ENCODE measurements around the gene ZMYND11.
"Not testable (repeated sequence)": the region's sequence is repeated elsewhere in the genome, so short reads cannot be mapped to it uniquely, and the experiment has no call there.

Gene ZMYND11

GRCh38 chr10:251982-252582, 116.8 kb downstream of the ZMYND11 start:
- no peak for DNase-seq

- no peak for DNase-seq
Observed at GRCh38 chr10:260819-261429, 125.7 kb downstream of the ZMYND11 start.

DNA sequence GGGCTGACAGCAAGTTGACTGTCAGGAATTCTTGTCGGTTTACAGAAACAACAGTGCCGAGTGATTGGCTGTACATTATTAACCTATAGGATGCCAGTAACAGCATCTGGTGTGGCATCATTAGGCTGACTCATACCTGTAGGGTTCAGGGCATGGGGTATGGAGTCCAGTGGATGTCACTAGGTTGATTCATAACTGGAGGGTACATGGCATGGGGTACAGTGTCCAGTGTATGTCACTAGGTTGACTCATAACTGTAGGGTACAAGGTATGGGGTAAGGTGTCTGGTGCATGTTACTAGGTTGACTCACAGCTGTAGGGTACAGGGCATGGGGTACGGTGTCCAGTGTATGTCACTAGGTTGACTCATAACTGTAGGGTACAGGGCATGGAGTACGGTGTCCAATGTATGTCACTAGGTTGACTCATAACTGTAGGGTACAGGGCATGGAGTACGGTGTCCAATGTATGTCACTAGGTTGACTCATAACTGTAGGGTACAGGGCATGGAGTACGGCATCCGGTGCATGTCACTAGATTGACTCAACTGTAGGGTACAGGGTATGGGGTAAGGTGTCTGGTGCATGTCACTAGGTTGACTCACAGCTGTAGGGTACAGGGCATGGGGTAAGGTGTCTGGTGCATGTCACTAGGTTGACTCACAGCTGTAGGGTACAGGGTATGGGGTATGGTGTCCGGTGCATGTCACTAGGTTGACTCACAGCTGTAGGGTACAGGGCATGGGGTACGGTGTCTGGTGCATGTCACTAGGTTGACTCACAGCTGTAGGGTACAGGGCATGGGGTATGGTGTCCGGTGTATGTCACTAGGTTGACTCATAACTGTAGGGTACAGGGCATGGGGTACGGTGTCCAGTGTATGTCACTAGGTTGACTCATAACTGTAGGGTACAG, 129.2 kb downstream of the ZMYND11 start:
- not testable (repeated sequence) for DNase-seq

DNA sequence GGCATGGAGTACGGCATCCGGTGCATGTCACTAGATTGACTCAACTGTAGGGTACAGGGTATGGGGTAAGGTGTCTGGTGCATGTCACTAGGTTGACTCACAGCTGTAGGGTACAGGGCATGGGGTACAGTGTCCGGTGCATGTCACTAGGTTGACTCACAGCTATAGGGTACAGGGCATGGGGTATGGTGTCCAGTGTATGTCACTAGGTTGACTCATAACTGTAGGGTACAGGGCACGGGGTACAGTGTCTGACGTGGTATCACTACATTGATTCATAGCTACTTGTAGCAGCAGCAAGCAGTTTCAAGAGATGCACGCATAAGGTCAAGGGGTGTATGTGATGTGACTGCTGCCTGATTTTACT, 129.8 kb downstream of the ZMYND11 start:
- peak; percentile 33 for DNase-seq

- DNase-seq, result not testable (repeated sequence)
Observed at GRCh38 chr10:265816-266588, 130.7 kb downstream of the ZMYND11 start.

DNA sequence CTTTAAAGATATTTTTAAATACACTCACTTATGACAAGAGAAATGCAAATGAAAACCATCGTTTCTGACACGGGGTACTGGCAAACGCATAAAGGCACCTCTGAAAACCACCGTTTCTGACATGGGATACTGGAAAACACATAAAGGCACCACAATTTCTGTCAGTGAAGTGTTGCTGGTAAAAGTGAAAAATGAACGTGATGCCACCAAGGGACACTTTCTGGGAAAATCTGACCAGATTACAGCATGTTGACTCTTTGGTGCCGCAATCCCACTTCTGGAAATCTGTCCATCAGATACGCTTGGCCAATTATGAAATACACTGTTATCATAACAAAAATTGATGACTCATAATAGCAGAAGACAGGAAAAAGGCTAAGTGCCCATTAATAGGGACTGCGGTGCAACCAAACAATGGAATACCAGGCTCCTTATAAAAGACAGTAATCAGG, 131.7 kb downstream of the ZMYND11 start:
- DNase-seq, result peak; percentile 33

GRCh38 chr10:267705-268104, 132.4 kb downstream of the ZMYND11 start:
- DNase-seq, result no peak

- DNase-seq, result no peak
Observed at GRCh38 chr10:269440-270074, 134.3 kb downstream of the ZMYND11 start.

- no peak for DNase-seq
Observed at GRCh38 chr10:271201-271600, 135.9 kb downstream of the ZMYND11 start.

- no peak for DNase-seq
Observed at GRCh38 chr10:271722-272121, 136.5 kb downstream of the ZMYND11 start.

DNA sequence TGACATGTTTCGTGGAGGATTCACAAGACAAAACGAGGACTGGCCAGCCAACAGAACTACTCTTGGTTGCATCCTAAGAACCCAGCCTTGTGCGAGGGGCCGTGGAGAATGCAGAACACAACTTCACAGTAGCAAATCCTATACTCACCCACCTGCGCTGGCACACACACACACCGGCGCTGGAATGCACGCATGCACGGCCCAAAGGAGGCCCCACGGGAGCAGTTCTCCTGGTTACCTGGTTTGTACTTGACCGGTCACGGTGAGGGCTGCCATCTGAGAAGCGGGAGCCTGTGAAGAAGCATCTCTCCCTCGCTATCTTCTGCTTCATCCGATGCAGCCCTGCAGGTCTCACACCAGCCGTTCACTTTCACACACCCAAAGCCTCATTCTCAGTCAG, 137.8 kb downstream of the ZMYND11 start:
- DNase-seq, result no peak

GRCh38 chr10:274866-275265, 139.6 kb downstream of the ZMYND11 start:
- no peak for DNase-seq

- DNase-seq, result no peak
Observed at GRCh38 chr10:275680-276079, 140.4 kb downstream of the ZMYND11 start.

DNA sequence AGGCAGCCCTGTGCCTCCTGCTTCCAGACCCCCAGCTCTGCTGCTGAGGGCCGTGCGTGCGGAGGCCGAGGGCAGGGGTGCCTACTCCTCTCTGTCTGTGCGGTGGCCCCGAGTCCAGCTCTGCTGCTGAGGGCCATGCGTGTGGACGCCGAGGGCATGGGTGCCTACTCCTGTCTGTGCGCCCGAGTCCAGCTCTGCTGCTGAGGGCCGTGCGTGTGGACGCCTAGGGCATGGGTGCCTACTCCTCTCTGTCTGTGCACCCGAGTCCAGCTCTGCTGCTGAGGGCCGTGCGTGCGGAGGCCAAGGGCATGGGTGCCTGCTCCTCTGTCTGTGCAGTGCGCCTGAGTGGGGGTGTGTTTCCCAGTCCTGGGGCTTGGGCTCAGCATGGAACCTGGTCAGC, 142.7 kb downstream of the ZMYND11 start:
- no peak for DNase-seq

- DNase-seq, result no peak
Observed at GRCh38 chr10:278707-279106, 143.5 kb downstream of the ZMYND11 start.

DNA sequence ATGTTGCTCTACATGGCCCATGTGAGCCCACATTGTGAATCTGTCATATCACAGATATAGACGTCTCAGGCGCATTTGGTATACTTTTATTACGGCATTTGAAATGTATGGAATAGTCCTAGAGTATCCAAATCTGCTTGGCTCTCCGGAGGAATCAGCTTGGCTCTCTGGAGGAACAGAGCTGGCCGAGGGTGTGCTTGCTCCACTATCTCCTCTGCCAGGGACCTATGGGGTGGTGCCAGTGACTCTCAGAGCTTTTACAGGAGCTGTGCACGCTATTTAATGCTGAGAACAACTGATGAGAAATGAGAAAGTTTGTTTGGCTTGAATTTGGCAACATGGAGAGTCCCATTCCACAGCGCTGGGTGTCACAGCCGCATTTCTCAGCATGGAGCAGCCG, 144.0 kb downstream of the ZMYND11 start:
- DNase-seq, result no peak

- DNase-seq, result no peak
Observed at GRCh38 chr10:279655-280054, 144.4 kb downstream of the ZMYND11 start.

- DNase-seq, result no peak
Observed at GRCh38 chr10:282294-283139, 147.3 kb downstream of the ZMYND11 start.

GRCh38 chr10:283140-283479, 147.9 kb downstream of the ZMYND11 start:
- DNase-seq, result no peak

GRCh38 chr10:283916-284356, 148.7 kb downstream of the ZMYND11 start:
- DNase-seq, result no peak

DNA sequence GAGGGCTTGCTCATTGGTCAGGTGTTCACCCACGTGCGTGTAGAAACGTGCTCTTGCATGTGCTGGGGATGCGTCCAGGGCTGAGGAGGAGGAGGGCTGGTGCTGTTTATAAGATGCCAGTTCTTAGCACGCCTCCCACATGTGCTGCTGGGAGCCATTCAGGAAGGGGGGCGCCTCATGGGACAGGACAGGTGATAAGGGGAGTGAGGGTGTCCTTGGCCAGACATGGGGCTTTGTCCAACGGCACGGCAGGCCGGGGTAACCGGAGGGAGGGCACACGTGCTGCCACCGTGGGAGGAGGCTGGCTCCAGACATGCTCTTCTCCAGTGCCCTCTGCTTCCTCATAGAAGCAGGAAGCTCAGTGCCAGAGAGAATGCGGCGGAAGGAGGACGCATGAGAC, 150.0 kb downstream of the ZMYND11 start:
- no peak for DNase-seq

Data from EL (cell line).